HG02588 (cell line): Measurements from ENCODE around the gene RFLNA.

ENCODE experiments used
- ATAC-seq: cut with Tn5 transposase; IDR thresholded peaks from one replicate; pipeline ENCODE4 v1.9.1; 2021; ENCODE audit warnings: mild to moderate bottlenecking, moderate library complexity; ENCODE audit not compliant: unreplicated experiment

Gene RFLNA

DNA sequence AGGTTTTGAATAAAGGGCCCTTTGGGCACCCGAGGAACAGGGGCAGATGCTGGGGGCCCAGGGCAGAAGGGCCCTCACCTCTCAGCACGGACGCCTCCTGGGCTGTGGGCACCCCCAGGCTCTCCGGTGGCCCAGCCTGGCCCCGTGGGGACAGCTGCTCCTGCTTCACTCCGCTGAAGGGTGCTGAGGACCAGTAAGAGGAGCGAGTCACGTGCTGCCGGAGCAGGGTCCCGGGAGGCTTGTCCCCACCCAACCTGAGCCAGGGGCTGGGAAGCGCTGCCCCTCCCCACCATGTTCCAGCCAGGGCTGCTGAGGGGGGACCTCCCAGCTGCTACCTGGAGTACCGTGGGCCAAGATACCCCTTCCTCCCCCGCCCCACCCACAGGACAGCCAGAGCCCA is 59.5 kb downstream of the RFLNA start:
- no peak for ATAC-seq

DNA sequence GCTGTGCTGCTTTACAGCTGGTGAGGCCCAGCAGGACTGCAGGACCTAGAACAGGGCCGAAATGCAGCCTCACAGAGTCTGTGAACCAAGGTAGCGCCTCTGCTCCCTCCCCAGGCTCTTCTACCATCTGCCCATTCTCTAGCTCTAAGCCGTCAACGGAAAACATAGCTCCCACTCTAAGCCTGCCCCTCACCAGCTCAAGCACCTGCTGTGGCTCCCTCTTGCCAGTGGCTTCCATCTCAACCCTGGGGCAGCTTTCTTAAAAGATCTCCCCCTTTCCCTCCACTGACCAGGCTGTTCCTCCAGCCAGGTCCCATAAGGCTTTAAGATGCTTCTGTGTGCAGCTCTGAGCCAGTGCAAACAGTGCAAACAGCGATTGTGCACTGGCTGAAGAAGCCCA is 61.3 kb downstream of the RFLNA start:
- ATAC-seq = no peak

DNA sequence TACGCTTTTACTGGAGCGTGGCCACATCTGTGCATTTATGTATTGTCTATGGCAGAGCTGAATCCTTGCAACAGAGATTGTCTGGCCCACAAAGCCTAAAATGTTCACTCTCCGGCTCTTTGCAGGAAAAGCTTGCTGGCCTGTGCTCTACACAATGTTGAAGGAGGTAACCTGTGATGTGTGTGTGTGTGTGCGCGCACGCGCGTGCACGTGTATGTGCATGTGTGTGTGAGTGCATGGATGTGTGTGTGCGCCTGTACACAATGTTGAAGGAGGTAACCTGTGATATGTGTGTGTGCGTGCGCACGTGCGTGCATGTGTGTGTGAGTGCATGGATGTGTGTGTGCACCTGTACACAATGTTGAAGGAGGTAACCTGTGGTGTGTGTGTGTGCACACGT is 62.7 kb downstream of the RFLNA start:
- no peak for ATAC-seq

DNA sequence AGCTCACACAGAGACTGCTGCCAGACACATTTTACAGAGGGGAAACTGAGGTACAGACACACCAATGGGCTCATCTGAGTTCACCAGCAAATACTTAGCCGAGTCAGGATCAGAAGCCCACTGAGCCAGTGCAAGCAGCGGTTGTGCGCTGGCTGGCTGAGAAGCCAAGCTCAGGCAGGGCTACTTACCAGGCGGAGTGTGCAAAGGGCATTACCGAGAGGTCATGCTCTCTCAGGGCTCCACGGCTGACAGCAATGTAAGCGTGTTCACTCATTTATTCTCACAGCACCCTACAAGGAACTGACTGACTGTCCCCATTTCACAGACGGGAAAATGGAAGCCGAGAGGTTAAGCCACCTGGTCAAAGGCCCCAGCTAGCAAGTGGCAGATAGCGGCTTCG is 63.7 kb downstream of the RFLNA start:
- no peak for ATAC-seq

DNA sequence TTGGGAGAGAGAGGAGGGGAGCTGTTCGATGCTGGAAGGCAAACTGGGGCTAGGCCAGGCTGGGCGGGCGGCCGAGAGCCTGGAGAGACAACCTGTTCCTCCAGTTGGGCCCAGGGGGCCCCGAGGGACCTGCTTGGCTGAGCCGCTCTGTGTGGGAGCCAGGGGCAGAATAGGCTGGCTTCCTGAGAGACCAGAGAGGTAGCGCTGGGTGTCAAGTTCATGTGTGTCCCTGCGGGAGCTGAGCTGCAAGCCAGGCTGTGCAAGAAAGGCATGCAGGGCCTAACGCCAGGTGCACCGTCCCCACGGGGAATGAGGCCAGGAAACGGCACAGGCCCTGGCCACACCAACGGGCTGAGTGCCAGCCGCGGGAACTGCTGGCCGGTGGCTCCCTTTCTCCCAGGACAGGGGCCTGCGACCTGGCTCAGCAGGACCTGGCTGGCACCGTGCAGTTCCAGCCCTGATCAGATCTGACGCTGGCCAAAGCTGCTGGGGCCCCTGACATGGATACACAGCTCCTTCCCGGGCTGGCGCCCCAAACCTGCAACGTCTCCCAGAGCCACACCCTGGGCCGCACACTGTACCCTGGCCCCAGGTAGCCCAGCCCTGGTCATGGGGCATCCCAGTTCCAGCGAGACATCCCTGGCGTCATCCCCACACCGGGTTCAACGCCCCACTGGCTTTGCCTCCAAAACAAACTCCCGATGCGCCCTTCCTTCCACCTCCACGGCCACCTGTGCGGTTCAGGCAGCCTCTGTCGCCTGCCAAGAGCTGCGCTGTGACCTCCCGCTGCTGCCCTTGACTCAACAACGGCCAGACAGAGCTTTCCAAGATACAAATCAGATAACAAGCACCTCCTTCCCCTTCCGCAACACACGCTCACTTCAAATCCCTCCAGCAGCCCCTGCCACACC is 65.0 kb downstream of the RFLNA start:
- ATAC-seq = no peak

DNA sequence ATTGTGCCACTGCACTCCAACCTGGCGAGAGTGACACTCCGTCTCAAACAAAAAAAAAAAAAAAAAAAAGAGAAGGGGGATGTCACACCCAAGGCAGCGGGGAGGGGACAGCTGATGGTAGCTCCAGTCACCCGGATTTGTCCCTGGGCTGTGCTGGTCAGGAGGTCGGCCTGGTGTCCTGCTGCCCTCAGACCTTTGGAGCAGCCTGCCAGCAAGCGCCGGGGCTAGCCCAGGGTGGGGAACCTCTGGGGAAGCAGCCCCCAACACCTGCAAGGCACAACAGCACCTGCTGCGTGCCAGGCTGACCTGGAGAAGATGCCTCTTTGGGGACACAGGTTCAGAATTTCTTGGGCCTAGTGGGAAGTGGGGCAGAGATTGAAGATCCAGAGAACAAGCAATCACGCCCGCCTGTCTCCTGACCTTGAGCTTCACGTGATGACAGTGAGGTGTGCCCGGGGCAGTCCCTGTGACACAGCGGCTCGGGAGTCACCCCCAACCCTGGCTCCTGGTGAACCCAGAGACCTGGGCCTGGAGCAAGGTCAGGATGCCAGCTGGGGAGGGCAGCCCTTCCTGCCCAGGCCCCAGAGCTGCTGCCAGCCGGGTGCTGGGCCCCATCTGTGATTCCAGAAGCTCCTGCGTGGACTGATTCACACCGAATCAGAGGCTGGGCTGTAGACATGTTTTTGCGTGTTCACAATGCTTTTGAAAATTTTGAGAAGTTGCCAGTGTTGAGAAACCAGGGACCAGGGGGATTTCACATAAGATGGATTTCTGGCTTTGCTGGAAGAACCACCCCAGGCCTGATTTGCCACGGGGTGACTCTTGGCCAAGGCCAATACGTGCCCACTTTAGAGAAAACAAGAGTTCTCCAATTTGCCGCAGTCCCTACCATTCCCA is 66.4 kb downstream of the RFLNA start:
- no peak for ATAC-seq

DNA sequence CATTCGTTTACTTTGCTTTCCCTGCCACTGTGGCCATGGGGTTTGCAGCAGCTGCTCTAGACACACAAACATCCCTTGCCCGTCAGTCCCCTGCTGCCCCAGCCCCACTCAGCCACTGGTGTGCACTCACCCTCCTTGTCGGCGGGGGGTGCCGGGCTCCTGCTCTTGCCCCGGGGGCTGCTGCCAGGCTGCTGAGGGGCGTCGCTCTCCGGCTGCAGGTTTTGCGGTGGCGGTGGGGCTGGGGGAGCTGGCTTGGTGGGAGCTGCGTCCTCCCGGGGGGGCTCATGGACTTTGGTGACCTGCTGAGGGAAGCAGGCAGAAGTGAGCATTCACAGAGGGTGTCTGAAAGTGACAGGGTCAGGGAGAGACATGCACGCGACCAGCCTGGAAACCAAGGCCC is 67.1 kb downstream of the RFLNA start:
- ATAC-seq = no peak

DNA sequence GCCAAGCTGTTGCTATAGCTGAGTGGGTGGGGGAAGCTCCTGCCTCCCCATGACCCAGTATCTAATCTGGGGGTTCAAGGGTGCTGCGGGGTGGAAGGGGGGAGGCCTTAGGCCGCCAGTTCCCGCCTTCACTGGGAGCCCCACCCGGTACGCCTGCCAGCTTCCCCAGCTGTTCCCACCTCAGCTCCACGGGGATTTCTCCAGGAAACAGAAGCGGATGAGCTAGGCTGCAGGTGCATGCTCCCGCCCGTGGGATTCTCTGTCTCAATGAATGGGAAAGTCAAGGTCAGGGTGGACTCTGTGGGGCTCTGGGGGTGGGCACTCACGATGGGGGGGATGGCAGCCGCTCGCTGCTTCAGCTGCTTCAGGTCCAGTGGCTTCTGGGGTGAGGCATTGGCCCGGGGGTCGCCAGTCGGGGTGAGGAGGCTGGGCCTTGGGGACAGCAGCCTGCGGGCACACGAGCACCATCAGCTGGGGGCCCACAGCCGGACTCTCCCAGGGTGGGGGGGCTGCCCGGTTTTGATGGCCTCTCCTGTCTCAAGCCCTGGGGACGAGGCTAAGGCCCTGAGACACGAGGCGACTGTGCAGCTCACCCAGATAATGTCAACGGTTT is 68.6 kb downstream of the RFLNA start:
- ATAC-seq = no peak

DNA sequence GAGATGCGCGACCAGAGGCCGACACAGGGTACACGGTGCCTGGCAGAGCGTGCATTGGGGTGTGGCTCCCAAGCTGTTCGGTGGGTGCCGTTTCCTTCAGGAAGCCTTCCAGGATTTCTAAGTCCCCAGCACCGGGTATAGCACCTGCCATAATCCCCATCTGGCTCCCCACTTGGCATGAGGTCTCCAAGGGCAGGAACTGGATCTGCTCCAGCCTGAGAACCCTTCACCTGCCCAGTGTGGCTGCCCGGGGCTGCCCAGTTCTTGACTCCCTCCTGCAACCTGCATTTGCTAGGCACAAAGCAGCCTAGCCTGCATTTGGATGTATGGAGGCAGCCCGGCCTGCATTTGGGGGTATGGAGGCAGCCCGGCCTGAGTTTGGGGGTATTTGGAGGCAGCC is 69.7 kb downstream of the RFLNA start:
- ATAC-seq = no peak
